Measurements from ENCODE around the gene MYZAP. TPM values are rescaled to one million over a fixed set of nuclear protein-coding genes. Genes with fewer than 3 reads are reported as not detected.

Gene MYZAP
- total and polyA plus RNA-seq, 2 of the 8 experiments (the other 6 are each of a cell fraction or from before 2014, with no cell fraction given): 0.41 to 0.65 TPM

- TF ChIP-seq ATF3 (IDR thresholded peaks at IDR 0.05; ENCODE audit: insufficient read depth, low read depth, low read length): no peak
These were observed 60.8 kb downstream of the MYZAP start (continued) for GRCh38 chr15:57652481-57652880.

Data from H1 (cell line).